GM18867 (cell line): ENCODE measurements around the gene PSD2.

Source experiments
- ATAC-seq: cut with Tn5 transposase; IDR thresholded peaks from one replicate; pipeline ENCODE4 v1.9.1; 2021; ENCODE audit warnings: mild to moderate bottlenecking, moderate library complexity; ENCODE audit not compliant: unreplicated experiment

PSD2 gene

DNA sequence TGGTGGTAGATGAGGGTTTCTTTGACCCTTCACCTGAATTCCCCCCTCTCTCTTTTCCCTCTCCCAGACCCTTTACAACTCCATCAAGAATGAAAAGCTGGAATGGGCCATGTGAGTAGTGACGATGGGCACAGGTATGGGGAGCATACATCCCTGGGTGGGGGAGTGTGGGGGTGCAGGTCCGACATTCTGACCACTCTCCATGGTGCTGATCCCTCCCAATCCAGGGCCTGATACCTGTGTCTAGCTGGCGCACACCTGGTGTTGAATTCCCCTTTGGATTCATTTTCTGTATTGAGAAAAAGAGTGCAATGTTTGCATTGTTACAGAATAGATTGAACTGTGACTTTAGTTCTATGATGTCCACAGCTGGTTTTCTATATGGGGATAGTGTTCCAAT lies 40.0 kb downstream of the PSD2 start:
- ATAC-seq: no peak

DNA sequence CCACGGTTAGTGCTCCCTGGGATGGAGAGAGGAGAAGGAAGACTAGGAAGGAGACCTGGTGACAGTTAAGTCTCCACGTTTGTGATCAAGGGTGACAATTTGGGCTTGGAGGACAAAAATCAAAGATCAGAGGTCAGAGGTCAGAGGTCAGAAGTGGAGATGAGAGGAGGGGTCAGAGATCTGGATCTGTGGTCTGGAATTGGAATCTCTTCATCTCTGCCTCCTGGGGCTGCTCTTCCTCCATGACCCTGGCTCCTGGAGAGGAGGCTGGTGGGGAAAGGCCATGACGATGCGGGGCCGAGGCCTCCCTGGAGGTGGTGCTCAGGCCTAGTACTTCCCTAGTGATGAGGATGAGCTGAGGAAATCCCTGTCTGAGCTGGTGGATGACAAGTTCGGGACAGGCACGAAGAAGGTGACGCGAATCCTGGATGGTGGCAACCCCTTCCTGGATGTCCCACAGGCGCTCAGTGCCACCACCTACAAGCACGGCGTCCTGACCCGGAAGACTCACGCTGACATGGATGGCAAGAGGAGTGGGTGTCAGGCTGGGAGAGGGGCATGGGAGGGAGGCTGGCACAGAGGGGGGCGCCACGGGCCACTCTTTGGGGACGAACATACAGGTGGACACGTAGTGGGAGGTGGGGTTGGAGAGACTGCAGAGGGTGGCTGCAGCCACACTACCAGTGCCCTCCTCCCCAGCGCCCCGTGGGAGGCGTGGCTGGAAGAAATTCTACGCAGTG lies 41.0 kb downstream of the PSD2 start:
- no peak for ATAC-seq

DNA sequence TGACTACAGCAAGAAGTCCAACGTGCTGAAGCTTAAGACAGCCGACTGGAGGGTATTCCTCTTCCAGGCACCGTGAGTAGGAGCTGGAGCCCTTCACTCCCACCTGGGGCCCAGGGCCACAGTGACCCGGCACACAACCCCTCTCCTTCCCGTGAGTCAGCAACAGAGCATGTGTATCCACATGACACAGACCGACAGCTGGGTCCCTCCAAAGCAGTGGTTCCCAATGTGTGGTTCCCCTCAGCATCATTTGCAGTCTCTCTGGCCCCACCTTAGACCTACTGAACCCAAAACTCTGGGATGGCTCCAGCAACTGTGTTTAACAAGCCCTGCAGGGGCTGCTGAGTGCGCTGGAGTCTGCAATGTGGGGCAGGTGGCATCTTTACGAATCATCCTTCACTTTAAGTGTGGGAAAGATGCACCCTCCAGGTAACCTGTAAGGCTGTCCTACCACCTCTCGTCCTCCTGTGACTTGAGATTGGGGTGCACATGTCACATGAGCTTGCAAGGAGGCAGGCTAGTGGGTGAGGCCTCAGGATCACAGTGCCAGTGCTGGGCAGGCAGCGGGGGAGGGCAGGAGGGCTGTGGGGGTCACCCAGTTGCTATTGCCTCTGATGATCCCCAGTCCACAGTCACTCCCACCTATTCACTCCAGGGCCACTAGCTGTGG lies 42.2 kb downstream of the PSD2 start:
- no peak for ATAC-seq

DNA sequence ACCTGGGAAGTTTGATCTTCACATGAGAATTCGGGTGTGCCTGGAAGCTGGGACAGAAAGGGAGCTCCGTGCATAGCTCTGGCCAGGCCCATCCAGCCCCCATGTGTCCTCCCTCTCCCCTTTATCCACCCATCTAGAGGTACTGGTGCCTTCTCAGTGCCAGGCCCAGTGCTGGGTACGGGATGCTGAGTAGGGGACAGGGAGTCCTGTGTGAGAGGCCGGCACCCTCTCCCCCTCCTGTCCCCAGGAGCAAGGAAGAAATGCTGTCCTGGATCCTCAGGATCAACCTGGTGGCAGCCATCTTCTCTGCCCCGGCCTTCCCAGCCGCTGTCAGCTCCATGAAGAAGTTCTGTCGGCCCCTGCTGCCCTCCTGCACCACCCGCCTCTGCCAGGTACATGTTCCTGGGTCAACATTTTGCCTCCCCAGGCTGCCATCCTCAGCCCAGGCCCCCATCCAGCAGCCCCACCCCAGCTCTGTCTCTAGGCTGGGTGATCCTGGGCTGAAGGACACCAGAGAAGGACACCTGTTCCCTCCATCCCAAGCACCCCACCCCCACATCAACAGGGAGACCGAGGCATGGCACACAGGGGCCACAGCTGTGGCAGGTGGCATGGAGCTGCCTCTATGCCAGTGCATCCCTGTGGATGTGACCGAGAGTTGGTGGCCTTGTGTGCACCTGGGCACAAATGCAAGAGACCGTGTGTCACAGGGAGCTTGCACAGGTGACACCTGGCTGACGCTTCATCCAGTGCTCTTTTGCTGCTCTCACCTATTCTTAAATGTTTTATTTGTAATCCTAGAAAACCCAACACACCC lies 43.0 kb downstream of the PSD2 start:
- ATAC-seq: no peak

DNA sequence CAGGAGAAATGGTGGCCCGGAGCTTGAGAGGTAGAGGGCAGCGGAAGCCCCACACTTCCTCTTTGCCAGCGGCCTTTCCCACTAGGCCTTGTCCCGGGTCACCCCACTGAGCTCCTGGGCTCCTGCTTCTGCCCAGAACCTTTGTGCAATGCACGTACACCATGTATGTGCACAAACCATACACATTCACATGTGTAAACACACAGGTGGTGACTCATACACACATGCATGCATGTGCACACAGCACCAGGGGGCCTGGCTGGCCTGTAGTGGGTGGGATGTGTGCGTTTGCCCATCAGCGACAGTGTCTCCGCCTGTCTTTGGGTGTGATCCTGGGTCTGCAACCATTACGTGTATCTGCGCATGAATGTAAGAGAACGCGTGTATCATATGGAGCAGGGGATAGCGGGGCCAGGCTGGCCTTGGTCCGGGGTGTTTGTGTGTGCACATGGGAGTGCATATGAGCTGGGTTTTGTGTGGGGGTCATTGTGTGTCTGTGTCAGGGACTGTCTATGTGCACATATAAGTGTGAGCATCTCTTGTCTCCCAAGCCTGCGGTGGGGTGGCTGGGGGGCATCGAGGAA lies 43.7 kb downstream of the PSD2 start:
- ATAC-seq: no peak

DNA sequence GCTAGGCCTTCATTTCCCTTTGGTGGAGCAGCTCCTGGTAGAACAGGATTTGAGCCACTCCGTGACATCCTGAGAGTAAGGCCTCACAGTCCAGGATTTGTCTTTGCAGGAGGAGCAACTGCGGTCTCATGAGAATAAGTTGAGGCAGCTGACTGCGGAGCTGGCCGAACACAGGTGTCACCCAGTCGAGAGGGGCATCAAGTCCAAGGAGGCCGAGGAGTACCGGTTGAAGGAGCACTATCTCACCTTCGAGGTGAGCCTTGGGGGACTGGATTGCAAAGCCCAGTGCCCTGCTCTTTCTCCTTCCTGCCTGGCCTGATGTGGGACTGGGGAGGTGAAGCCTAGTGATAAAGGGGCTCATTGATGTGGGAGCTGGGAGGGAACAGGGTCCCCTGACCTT lies 44.3 kb downstream of the PSD2 start:
- no peak for ATAC-seq

DNA sequence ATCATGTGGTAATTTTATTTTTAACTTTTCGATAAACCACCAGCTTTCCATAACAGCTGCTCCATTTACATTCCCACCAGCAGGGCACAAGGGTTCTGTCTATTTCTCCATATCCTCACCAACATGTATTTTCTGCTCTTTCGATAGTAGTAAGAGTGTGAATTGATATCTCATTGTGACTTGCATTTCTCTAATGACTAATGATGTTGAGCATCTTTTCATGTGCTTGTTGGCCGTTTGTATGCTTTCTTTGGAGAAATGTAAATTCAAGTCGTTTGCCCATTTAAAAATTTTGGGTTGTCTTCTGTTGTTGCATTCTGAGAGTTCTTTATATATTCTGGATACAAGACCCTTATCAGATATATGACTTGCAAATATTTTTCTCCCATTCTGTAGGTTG lies 45.9 kb downstream of the PSD2 start:
- no peak for ATAC-seq

DNA sequence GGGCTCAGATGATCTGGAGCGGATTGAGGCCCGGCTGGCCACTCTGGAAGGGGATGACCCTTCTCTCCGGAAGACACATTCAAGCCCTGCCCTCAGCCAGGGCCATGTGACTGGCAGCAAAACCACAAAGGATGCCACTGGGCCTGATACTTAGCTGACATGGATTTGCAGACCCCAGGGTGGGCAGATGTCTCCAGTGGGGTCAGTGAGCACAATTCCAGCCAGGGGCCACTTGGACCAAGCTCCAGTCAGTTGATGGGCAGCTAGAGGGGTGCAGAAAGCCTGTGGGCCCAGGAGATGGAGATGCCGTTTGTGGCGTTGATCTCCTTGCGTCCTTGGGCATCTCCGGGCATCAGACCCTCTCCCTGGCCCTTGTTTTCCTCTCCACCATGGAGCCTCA lies 46.7 kb downstream of the PSD2 start:
- ATAC-seq: no peak

DNA sequence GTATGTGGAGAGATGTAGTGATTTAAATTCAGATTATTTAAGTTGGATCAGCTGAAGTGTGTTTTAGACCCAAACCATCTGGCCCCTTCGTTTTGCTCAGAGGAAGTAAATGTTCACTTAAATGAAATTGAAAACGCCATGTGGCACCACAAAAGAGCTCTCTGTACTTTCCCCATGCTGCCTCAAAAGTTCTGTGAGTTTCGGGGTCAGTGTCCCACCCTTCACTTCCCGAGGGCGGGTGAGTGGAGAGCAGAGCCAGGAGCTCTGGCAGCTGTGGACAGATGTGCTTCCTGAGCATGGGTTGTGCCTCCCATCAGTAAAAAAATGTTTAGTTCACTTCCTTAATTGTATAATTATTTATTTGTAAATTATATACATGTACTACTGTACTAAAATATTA lies 48.4 kb downstream of the PSD2 start:
- no peak for ATAC-seq

DNA sequence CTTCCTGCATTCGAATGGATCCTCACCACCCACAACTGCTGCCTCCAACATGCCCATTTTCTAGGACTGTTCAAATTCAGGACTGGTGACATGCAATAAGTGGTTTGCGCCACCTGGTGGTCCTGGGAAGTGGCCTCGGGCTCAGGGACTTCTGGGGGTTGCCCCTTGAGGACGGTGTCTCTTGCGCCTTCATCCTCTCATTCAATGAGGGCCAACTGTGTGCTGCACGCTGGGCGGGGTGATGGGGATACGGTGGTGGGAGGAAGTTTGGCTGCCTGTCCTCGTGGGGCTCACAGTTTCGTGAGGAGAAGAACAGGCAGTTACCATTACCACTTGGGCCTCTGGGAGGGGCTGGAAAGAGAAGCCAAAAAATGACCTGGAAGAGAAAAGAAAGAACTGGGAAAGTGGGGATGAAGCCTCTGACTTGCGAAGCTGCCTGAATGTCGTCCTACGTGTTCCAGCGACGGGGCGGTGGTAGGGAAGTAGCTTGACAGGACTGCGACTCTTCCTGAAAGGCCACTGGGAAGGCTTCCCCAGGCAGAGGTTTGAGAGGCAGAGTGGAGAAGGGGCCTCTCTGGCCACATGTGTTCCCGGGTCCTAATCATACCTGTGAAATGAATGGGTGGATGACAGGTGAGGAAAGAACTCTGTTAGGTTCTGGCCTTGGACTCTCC lies 49.0 kb downstream of the PSD2 start:
- peak; percentile 46 for ATAC-seq

DNA sequence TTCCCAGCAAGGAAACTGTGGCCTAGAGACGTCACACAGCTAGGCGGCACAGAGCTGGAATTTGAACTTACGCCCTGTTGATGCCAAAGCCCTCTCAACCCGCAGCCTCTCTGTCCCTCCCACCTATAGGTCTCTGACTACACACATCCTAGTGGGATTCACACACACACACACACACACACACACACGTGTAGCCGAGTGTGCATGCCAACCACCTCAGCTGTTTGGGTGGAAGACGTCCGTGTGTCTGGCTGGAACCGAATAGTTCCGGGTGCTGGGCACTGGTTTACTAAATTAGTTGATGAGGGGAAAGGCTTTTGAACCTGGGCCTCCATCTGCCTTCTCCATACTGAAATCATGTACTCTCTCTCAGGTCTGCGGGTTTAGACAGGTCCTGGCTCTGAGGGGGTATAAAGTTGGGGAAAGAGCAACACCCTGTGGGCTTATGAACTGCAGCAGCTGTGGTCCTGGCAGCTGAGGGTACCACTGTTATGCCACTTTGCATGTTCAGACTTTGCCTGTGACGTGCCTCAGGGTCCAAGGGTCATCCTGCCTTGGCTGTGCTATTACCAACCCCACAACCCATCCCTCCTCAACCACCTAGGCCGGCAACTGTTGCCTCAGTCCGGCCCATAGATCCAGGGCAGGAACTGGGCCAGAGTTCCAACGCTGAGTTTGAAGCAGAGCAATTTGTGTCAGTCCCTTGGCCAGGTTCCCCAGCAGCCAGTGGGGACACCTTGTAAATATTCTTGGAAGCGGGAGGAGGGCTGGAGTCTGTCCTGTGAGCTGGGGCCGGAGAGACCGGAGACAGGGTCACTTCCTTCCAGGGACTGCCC lies 50.5 kb downstream of the PSD2 start:
- ATAC-seq: no peak

DNA sequence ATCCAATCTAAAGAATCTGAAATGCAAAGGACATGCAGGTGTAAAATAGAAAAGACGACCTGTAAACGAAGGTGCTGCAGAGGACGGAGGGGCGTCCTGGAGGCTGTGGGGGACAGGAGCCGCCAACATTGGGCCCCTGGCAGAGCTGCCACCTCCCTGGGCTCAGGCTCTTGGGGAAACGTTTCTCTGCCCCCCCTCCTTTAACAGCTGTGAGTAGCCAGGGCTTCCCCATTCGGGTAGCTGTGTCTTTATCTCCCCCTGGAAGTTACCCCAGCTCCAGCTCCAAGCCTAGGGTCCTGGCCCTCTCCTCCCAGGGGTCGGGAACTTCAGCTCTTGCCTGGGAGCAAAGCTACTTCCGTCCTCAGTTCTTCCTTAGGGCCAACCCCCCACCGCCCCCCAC lies 51.5 kb downstream of the PSD2 start:
- ATAC-seq: no peak

DNA sequence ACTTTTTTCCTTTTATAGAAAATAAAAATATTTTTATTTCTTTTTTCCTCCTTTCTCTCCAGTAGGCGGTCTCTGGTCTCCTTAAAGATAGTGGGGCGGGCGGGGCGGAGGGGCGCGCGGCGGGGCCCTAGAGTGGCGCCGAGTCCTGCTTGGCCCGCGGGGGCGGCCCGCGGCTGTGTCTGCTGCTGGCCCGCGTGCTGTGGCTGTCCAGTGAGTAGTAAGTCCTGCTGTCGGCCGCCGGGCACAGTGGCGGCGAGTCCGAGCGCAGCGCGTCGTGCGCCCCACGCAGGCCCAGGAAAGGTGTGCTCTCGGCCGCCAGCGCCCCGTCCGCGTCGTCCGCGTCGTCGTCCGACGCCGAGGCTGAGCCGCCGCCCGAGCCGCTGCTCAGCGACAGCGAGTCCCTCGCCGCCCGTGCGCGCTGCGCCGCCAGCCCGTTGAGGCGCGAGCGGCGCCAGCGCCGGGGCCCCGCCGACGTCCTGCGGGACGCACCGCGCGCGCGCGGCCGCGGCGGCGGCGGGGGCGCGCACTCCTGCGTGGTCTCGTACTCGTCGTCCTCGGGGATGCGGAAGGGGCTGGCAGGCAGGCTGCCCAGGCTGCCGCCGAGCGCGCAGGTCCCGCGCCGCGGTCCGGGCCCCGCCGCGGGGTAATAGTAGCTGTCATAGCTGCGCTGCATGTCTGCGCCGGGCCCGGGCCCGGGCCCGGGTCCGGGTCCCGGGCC lies 52.3 kb downstream of the PSD2 start:
- peak; percentile 67 for ATAC-seq

DNA sequence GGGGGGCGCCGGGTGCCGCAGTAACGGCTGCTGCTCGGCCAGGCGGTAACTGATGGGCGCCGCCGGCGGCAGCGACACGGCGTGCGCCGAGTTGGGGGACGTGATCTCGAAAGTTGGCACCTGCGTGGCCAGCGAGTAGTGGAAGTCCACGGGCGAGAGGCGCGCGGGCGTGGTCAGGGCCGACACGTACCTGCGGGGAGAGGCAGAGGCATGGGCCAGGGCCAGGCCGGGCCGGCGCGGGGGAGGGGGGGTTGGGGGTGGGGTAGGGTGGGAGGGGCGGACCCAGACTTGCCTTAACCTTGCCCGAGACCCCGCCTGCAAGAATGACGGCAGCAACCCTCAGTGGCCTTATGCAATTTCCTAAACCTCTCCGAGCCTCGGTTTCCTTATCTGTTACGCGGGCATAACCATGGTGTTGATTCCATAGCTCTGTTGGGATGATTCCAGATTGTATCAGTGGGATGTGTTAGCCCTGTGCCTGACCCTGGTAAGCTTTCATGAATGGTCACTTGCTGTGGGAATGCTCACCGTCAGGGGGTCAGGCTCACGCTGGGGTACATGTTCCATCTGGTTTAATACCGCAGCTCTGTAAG lies 53.0 kb downstream of the PSD2 start:
- ATAC-seq: peak; percentile 24

DNA sequence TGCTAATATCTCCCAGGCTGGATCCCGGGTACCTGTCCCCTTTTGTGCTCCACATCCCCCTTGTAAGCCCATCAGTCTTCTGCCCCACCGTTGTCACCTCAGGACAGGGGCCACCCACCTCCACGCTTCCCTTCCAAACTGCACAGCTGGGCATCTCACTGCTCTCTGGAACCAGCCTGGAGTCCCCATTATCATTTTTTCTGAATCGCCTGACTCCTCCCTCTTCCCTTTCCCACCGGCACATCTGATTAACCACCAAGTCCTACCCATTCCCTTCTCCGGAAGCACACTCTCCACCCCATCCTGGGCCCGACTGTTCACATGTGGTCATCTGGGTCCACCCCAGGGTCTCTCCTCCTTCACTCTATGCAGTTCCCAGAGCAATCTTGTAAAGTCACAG lies 53.9 kb downstream of the PSD2 start:
- ATAC-seq: no peak

DNA sequence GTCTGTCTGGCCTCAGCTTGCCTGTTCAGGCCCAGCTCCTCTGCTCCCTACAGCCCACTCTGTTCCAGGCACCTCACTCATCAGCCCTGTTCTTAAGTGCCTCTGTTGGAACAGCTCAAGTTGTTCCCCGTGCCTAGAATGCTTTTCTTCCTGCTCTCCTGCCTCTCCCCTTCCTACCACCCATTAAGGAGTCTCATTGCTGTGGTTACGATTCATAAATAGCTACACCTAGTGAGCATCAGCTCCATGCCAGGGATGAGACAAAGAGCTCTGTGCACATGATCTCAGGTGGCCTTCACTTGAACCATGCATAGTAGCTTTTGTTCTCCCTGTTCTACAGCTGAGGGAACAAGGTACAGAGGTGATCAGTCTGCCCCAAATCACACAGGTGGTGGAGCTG lies 54.3 kb downstream of the PSD2 start:
- ATAC-seq: no peak

DNA sequence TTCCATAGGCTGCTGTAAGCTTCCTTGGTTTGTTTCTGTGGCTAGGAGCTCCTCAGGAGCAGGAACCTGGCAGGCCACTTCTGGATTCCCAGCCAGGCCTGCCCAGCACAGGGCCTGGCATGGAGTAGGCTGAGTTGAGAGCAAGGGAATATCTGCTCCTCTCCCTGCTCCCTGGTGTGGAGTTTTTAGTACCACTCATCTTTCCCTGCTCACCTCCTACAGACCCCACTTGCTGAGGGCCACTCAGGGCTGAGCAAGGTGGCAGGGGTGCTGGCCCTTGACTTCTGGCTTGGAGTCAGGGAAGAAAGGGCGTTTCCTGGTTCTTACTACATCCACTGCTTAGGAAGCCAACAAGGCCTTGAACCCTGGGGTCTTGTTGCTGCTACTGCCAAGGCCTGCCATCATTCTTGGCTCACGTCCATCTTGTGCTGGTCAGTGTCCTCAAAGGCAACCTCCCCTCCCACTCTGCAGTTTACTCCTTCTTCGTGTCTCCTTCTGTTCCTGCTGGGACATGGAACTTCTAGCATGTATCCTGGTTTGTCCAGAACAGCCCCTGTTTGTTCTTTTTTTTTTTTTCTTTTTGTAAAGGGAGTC lies 54.9 kb downstream of the PSD2 start:
- ATAC-seq: no peak

DNA sequence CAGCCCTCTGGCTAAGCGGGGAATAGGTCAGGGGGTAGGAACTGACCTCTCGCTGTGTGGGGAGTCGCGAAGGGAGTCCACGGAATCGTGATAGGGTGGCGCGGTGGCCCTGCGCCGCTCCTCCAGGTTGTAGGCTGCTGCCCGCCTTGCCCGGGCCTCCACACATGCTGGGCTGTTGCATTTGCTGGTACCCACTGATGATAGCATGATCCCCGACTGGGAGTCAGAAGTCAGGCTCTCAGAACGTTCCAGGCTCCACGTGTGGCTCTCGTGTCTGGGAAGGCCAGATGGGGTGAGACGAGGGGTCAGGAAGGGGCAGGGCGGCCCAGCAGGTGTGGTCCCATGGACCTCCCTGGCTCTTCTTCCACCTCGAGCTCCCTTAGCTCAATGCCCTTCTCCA lies 56.0 kb downstream of the PSD2 start:
- no peak for ATAC-seq

DNA sequence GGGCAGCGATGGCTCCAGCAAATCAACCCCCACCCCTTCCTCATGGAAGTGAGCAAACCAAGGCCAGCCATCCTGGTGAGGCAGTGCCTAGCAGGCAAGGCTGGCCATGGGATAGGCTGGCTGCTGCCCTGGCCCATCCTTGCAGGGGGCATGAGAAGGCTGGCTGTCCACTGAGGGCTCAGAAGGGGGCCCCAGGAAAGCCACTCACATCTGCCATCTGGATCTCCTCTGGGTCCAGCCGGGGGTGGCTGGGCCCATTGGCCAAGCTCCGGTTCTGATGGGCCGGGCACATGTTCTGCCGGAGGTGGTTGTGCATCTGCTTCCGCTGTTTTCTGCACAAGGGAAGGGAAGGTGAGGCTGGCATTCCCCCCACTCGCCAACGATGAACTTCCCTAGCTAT lies 57.1 kb downstream of the PSD2 start:
- no peak for ATAC-seq
